Breast epithelium (tissue), 3 donors: Measurements from ENCODE around the gene ELMO3.

Experiments used
- POLR2A ChIP-seq: fragments of 450-650 bp; IDR thresholded peaks from one replicate; pipeline ENCODE4 v1.6.1; 2016; ENCODE audit warnings: antibody characterized with exemption, mild to moderate bottlenecking, moderate library complexity
- TF ChIP-seq, protein P1 (sequence below), 3 donors: fragments of 450-650 bp; IDR thresholded peaks; one replicate each; pipeline ENCODE4 v1.5.1; 2016 to 2017; ENCODE audit warnings: antibody characterized with exemption in 3 of 3, mild to moderate bottlenecking in 3 of 3, moderate library complexity in 3 of 3

DNA sequence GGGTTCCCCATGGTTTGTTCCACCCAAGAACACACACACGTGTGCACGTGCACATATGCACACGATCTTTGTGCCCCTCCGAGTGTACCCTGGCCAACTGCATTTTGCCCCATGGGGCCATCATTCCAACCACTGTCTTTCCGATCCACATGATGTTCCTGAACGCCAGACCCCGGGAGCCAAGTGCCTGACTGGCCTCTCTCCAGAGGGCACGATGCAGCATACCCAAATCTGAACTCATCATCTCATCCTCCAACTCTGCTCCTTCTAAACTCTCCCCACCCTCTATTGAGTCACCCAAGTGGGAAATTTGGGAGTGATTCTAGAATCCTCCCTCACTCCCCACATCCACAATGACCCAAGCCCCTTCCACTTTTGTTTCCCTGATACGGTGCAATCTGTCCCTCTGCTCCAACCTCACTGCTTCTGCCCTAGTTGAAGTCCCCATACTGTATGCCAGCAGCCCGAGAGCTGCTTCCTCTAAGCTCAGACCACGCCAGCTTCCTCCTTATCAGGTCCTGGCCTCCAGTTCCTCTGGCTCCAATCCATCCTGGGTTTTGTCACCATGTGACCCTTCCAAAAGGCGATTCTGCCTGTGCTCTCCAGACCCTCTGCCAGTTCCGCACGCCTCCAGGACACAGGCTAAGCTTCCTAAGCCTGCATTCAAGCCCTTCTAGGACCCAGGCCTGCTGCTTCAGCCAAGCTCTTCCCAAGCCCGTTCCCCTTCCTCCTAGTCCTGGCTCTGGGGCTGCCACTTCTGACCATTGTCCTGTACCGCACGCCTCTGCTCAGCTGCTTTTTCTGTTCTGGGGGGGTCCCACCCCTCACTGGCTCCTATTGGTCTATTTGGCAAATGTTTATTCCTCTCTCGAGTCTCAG lies 17.9 kb downstream of the ELMO3 start:
- TF ChIP-seq, protein P1, sequence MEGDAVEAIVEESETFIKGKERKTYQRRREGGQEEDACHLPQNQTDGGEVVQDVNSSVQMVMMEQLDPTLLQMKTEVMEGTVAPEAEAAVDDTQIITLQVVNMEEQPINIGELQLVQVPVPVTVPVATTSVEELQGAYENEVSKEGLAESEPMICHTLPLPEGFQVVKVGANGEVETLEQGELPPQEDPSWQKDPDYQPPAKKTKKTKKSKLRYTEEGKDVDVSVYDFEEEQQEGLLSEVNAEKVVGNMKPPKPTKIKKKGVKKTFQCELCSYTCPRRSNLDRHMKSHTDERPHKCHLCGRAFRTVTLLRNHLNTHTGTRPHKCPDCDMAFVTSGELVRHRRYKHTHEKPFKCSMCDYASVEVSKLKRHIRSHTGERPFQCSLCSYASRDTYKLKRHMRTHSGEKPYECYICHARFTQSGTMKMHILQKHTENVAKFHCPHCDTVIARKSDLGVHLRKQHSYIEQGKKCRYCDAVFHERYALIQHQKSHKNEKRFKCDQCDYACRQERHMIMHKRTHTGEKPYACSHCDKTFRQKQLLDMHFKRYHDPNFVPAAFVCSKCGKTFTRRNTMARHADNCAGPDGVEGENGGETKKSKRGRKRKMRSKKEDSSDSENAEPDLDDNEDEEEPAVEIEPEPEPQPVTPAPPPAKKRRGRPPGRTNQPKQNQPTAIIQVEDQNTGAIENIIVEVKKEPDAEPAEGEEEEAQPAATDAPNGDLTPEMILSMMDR (IDR thresholded peaks at IDR 0.05) = no peak
- no peak for TF ChIP-seq POLR2A
